Measurements from ENCODE around the gene PDIA6.

DNA sequence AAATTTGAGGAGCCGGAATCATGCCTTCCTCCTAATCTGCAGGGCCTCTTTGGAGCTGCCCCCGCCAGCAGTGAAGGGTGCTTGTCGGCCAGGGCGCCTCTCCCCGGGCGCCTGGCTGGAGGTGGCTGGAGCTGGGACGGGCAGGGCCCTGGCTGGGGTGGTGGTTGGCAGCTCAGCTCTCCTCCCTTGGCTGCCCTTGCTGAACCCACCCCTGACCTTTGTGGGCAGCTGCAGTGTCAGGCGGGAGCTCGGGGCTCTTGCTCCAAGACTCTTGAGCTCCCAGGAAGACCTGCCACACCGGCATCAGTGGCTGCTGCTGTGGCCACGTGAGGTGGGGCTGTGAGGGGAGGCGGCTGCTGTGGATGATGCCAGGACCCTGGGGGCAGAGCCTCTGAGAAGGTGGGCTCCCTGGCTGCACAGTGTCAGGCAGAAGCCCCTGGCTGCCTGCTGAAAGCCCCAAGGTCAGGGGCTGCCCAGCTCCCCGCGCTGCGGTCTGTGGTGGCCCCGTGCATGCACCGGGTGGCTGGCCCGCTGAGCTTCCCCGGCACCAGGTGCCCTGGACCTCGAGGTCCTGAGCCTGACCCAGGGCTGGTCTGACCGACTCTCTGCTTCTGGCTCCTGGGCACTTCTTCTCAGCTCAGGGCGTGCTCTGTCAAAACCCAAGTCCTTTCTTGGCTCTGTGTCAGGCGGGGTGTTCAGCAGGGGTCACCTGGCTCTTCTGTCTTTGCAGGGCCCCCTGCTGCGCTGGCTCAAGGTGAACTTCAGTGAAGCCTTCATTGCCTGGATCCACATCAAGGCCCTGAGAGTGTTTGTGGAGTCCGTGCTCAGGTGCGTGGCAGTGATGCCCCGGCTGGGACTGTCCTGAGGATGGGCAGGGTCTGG lies 34.5 kb downstream of the PDIA6 start:
- TF ChIP-seq ZNF212 (CRISPR knock-in tag; IDR thresholded peaks at IDR 0.05), result no peak
- TF ChIP-seq POLR2A (conservative IDR thresholded peaks at IDR 0.05), result no peak
- TF ChIP-seq CHD4 (IDR thresholded peaks at IDR 0.05; ENCODE audit: insufficient read depth, insufficient replicate concordance, low read depth, low read length, poor library complexity, severe bottlenecking), result no peak
- no peak for TF ChIP-seq NFXL1 (CRISPR knock-in tag; IDR thresholded peaks at IDR 0.05)

Data from K562 (cell line).